Esophagus muscularis mucosa (tissue), 4 donors: ENCODE data around the gene HES2. TPM values are rescaled to one million over a fixed set of nuclear protein-coding genes. Genes with fewer than 3 reads are reported as not detected.

Source experiments
- DNase-seq: peaks from one replicate; pipeline ENCODE4 v3.0.0-alpha.2; 2017; ENCODE audit errors: extremely low spot score
- H3K27ac ChIP-seq, 4 donors: fragments of 200-600 bp; sonication (generic); replicated peaks in 1 of 4; 1 replicate in 3 of 4; 2 replicates in 1 of 4; pipeline ENCODE4 v1.5.1; 2016 to 2019; ENCODE audit warnings: mild to moderate bottlenecking in 1 of 4
- H3K27me3 ChIP-seq, 4 donors: fragments of 200-600 bp; sonication (generic); one replicate each; pipeline versions ENCODE4 v1.5.1 to v1.6.0; 2016 to 2019
- H3K36me3 ChIP-seq, 4 donors: fragments of 200-600 bp; sonication (generic); one replicate each; pipeline ENCODE4 v1.5.1; 2016 to 2019
- H3K4me1 ChIP-seq, 4 donors: fragments of 200-600 bp; sonication (generic); one replicate each; pipeline ENCODE4 v1.5.1; 2016 to 2019
- H3K4me3 ChIP-seq, 4 donors: fragments of 200-600 bp; sonication (generic); 1 replicate in 2 of 4; 2 replicates in 2 of 4; pipeline ENCODE4 v1.5.1; 2016 to 2019; ENCODE audit warnings: mild to moderate bottlenecking in 4 of 4, moderate library complexity in 1 of 4
- H3K9me3 ChIP-seq, 4 donors: fragments of 200-600 bp; sonication (generic); 1 replicate in 3 of 4; 2 replicates in 1 of 4; pipeline ENCODE4 v1.5.1; 2016 to 2019
- CTCF ChIP-seq, 3 experiments: fragments of 200-600 bp in 2 of 3; fragments of 450-650 bp in 1 of 3; sonication (generic) in 2 of 3; IDR thresholded peaks; one replicate each; pipeline ENCODE4 v1.5.1; 2017 to 2019; ENCODE audit warnings: antibody characterized with exemption in 3 of 3, mild to moderate bottlenecking in 2 of 3, moderate library complexity in 1 of 3
- EP300 ChIP-seq: sonication (generic); formaldehyde crosslinking; IDR thresholded peaks from one replicate; pipeline ENCODE4 v1.6.1; 2017; ENCODE audit warnings: antibody characterized with exemption
- POLR2A ChIP-seq: fragments of 450-650 bp; IDR thresholded peaks from one replicate; pipeline ENCODE4 v1.6.1; 2017; ENCODE audit warnings: antibody characterized with exemption, moderate library complexity, mild to moderate bottlenecking, low read depth
- POLR2AphosphoS5 ChIP-seq, 2 donors: sonication (generic); formaldehyde crosslinking; IDR thresholded peaks; one replicate each; pipeline ENCODE4 v1.6.1; 2017; ENCODE audit warnings: antibody characterized with exemption in 2 of 2
- WGBS: methylation state at CpG from one replicate; pipeline ENCODE4 v1.1.5; 2018; 5-methylcytosine and 5-hydroxymethylcytosine counted together
- intact Hi-C: fragments of 100-400 bp; cut with DNase I; formaldehyde crosslinking; loops from one replicate; pipeline ENCODE4 v1.15.1; 2023
- total RNA-seq, 4 donors: library from RNA; depleted of rRNA; stranded (reverse); fragments of >200 nt; gene quantifications; one replicate each; pipeline versions ENCODE4 v1.1.0 to v1.2.1, GENCODE V29; 2016

HES2 gene
- total RNA-seq, 4 donors from 2014 or later: not detected

GRCh38 chr1:6420454-6421042 is 829 bp upstream of the HES2 start:
- H3K27ac ChIP-seq: no peak overlapping the region
- intact Hi-C loops: no loop called here
- H3K4me1 ChIP-seq: peaks cover 46 to 57% (median 52%) of the 10 kb centered on the region in 4 donors
- TF ChIP-seq EP300 (no peak), POLR2AphosphoS5 (IDR thresholded peaks at IDR 0.05) (no peak), POLR2A (no peak), CTCF (IDR thresholded peaks at IDR 0.05) (no peak)
- 16% methylated on average over 25 of the region's 44 CpGs for WGBS
- peak overlapping the region in 3 of 4 donors; percentile 50 to 58 (median 50) for H3K4me3 ChIP-seq
- no peaks in the 10 kb centered on the region for H3K36me3 ChIP-seq
- DNase-seq: no peak
- no peaks in the 10 kb centered on the region for H3K9me3 ChIP-seq
- peaks cover 7 to 100% (median 66%) of the 10 kb centered on the region in 4 donors for H3K27me3 ChIP-seq

GRCh38 chr1:6419397-6419803 is 319 bp downstream of the HES2 start:
- no CpG with 5 or more reads among the region's 48 CpGs for WGBS
- DNase-seq: no peak
- Histone ChIP-seq H3K27me3 (peaks cover 7 to 100% (median 61%) of the 10 kb centered on the region in 4 donors), H3K27ac (no peak overlapping the region), H3K4me1 (peaks cover 39 to 46% (median 43%) of the 10 kb centered on the region in 4 donors), H3K9me3 (no peaks in the 10 kb centered on the region), H3K4me3 (peak overlapping the region; percentile 43 to 58 (median 50)), H3K36me3 (no peaks in the 10 kb centered on the region)
- no peak for TF ChIP-seq POLR2AphosphoS5 (IDR thresholded peaks at IDR 0.05)
- TF ChIP-seq CTCF (IDR thresholded peaks at IDR 0.05): no peak
- no peak for TF ChIP-seq POLR2A
- TF ChIP-seq EP300: no peak
- intact Hi-C loops: no loop called here

- H3K36me3 ChIP-seq: no peaks in the 10 kb centered on the region
- H3K4me1 ChIP-seq: peaks cover 34 to 40% (median 38%) of the 10 kb centered on the region in 4 donors
- no peak overlapping the region for H3K27ac ChIP-seq
- H3K9me3 ChIP-seq: no peaks in the 10 kb centered on the region
- H3K27me3 ChIP-seq: peaks cover 7 to 100% (median 58%) of the 10 kb centered on the region in 4 donors
- intact Hi-C loops: no loop called here
- H3K4me3 ChIP-seq: peak overlapping the region; percentile 43 to 58 (median 50)
- WGBS: no CpG with 5 or more reads among the region's 69 CpGs
- TF ChIP-seq EP300: no peak
- TF ChIP-seq POLR2AphosphoS5 (IDR thresholded peaks at IDR 0.05): no peak
- no peak for TF ChIP-seq CTCF (IDR thresholded peaks at IDR 0.05)
- TF ChIP-seq POLR2A: no peak
- DNase-seq: no peak
These were observed 887 bp downstream of the HES2 start for GRCh38 chr1:6418668-6419396.

- no peak for TF ChIP-seq POLR2AphosphoS5 (IDR thresholded peaks at IDR 0.05)
- no peak for TF ChIP-seq EP300
- TF ChIP-seq POLR2A: no peak
- 78% methylated on average over 4 of the region's 8 CpGs for WGBS
- Histone ChIP-seq H3K27me3 (peaks cover 7 to 100% (median 55%) of the 10 kb centered on the region in 4 donors), H3K4me1 (peaks cover 26 to 33% (median 31%) of the 10 kb centered on the region in 4 donors), H3K27ac (no peak overlapping the region), H3K9me3 (no peaks in the 10 kb centered on the region), H3K36me3 (no peaks in the 10 kb centered on the region), H3K4me3 (no peak overlapping the region)
- intact Hi-C loops: no loop called here
- DNase-seq: no peak
These were observed 1.6 kb downstream of the HES2 start for GRCh38 chr1:6417961-6418667.

- no peaks in the 10 kb centered on the region for H3K36me3 ChIP-seq
- H3K9me3 ChIP-seq: no peaks in the 10 kb centered on the region
- no peak overlapping the region for H3K27ac ChIP-seq
- no peak overlapping the region for H3K4me3 ChIP-seq
- H3K27me3 ChIP-seq: peaks cover 7 to 100% (median 54%) of the 10 kb centered on the region in 4 donors
- no peak for TF ChIP-seq EP300
- no peak for TF ChIP-seq POLR2A
- TF ChIP-seq POLR2AphosphoS5 (IDR thresholded peaks at IDR 0.05): no peak
- TF ChIP-seq CTCF (IDR thresholded peaks at IDR 0.05): no peak
- intact Hi-C loops: no loop called here
- peaks cover 22 to 29% (median 26%) of the 10 kb centered on the region in 4 donors for H3K4me1 ChIP-seq
- no peak for DNase-seq
- WGBS: 88% methylated on average over 5 of the region's 5 CpGs
These were observed 2.8 kb downstream of the HES2 start for GRCh38 chr1:6416906-6417305.
